HG03571 (cell line): Measurements from ENCODE around the gene ARHGAP12.
A peak's percentile ranks its signal among the peaks of the same experiment; 100 is the strongest.

Experiments
- ATAC-seq: cut with Tn5 transposase; IDR thresholded peaks from one replicate; pipeline ENCODE4 v1.9.1; 2021; ENCODE audit not compliant: unreplicated experiment

The ARHGAP12 gene

DNA sequence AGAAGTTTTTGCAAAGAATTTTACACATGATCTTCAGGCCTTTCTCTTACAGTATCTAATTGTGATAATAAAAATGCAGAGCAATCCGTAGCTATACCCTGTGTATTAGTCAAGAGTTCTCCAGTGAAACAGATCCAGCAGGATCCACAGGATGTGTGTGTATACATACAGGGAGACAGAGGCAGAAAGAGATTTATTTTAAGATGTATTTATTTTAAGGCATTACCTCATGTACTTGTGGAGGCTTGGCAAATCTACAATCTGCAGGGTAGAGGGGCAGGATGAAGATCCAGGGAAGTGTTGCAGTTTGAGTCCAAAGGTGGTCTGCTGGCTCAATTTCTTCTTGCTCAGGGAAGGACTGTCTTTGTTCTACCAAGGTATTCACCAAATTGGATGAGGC, 41.7 kb downstream of the ARHGAP12 start:
- ATAC-seq: no peak

- ATAC-seq: no peak
Measured at GRCh38 chr10:31885971-31886370, 42.7 kb downstream of the ARHGAP12 start.

GRCh38 chr10:31884386-31884785, 44.2 kb downstream of the ARHGAP12 start:
- no peak for ATAC-seq

DNA sequence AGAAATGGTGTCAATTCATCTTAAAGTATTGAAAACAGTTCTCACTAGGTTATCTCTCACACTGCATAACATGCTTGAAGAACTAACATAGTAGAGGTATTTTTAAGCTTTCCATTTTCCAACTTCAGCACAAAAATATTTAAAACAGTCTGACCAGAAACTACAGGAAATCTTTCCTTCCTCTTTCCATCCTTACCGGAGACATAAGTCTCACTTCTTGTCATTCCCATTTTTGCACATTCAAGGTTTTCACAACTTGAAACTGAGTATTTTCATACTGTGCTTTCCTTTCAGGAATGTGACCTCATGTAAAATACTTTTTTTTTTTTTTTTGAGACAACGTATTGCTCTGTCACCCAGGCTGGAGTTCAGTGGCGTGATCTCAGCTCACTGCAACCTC, 45.2 kb downstream of the ARHGAP12 start:
- ATAC-seq: no peak

DNA sequence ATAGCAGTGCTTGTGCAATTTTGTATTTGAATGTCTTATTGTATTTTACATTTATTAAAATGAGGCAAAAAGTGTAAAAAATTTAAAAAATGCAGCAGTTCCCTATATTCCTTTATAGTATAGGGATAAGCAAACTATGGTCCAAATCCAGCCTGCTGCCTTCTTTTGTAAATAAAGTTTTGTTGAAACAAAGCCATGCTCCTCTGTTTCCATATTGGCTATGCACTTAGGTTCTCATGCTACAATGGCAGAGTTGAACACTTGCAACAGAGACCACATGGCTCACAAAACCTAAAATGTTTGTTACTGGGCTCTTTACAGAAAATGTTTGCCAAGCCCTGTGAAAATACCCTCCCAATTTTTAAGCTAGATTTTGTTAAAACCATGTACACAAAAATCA, 50.1 kb downstream of the ARHGAP12 start:
- ATAC-seq: no peak

- ATAC-seq: no peak
Measured at GRCh38 chr10:31876652-31877352, 51.8 kb downstream of the ARHGAP12 start.

GRCh38 chr10:31875608-31876007, 53.0 kb downstream of the ARHGAP12 start:
- ATAC-seq: peak; percentile 78

GRCh38 chr10:31873724-31874123, 54.9 kb downstream of the ARHGAP12 start:
- no peak for ATAC-seq

DNA sequence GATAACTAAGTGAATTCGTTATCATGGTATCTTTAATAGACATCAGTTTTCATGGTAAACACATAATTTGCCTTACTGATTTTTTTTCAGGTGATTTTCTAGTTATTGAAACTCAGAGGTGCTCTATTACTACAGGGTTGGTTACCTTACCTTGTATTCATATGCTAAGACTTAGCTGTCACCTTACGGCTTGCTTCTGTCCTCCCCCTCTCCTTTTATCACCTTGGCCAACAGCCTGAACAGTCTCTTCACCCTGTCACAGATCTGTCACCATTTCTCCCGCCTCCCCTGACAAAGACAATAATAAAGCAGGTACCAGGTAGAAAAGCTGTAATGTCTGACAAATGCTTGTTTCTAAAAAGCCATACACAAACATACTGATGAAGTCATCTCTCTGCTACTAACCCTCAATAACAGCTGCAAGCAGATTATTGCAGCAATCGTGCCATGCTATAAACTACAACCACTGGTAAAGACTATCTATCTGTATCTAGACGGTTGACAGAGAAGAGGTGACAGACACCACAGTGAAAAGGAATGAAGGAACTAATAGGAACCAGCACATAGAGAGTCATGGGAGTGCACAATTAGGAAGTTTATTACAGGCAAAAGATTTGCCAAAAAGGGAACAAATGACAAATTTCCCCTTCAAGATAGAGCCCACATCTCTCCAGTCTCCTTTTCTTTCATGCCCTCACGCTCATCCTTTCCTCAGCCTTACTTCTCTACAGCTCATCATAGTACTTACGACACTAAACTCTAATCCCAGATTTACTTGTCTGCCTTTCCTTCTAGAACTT, 57.2 kb downstream of the ARHGAP12 start:
- ATAC-seq: no peak

- no peak for ATAC-seq
Measured at GRCh38 chr10:31867646-31868045, 61.0 kb downstream of the ARHGAP12 start.

GRCh38 chr10:31866118-31866670, 62.4 kb downstream of the ARHGAP12 start:
- no peak for ATAC-seq

DNA sequence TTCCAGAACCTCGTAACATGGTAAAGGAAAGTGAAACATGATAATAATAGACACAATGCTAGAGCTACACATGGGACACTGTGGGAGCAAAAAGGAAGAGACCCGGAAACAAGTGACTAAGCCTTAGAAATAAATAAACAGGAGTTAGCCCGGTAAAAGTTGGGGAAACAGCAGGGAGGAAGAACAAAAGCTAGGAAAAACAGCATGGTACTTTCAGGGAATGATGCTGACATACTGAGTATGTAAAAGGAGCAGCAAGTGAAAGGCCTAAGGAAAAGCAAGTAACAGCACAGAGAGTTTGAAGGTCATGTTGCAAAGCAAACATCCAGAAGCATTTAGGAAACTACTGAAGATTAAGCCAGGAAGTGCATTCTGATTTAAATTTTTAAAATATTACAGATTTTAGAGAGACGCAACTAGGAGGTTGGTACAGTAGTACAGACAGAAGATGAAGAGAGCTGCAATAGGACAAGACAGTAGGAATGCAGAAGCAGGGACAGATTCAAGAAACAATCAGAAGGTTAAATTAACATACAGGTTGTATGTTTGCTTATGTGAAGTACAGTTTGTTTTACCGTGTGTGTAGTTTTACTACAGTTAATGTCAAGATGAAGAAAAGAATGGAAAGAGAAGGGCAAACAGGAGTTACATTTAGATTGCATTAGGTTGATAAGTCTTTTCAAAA, 63.7 kb downstream of the ARHGAP12 start:
- ATAC-seq: no peak

DNA sequence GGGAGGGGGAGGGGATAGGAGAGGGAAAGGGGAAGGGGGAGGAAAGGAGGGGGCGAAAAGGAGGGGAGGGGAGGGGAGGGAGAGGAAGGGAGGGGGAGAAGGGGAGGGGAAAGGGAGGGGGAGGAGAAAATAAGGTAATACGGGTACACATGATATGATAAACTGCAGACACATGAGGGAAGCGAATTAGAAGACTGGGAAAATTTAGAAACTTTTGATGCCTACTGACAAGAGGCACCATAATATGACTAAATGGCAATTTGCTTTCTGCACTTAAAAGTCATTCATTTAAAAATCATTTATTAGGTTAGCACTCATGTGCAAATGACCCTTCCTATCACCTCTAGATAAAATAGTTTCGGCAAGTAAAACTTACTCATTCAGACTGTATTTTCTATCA, 73.6 kb downstream of the ARHGAP12 start:
- no peak for ATAC-seq

DNA sequence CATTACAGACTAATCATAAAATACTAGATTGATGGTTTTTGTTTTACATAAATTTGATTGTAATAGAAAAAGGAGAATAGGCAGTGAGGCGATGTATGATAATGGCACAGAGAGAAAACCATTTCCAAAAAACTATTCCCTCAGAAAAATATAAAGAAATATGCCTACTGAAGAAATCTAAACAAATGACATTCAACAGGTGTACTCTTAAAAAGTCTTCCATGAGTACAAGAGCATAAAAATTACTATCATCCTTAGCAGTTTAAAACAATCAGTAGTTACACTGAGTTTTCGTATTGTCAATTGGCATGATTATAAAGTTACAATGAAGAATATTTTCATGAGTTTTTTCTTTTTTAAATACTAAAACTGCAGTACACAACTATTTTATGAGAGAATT, 75.0 kb downstream of the ARHGAP12 start:
- ATAC-seq: no peak

DNA sequence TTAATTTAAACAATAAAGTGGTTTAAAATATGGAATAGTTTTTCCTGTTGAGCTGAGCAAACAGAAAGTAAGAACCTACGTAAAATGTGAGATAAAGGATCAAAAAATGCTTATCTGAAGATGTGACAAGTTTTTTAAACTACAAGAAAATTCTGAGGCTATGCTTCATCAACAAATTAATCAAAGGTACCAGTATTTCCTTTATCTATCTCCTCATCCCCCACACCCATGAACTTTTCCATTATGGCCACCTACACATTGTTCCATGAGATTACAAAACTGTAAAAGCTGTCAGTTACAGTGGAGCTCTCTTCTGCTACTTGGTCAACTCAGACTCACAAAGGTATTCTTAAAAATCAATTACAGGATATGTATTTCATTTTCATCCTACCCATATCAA, 77.4 kb downstream of the ARHGAP12 start:
- no peak for ATAC-seq

- ATAC-seq: no peak
Measured at GRCh38 chr10:31847515-31847914, 81.1 kb downstream of the ARHGAP12 start.

DNA sequence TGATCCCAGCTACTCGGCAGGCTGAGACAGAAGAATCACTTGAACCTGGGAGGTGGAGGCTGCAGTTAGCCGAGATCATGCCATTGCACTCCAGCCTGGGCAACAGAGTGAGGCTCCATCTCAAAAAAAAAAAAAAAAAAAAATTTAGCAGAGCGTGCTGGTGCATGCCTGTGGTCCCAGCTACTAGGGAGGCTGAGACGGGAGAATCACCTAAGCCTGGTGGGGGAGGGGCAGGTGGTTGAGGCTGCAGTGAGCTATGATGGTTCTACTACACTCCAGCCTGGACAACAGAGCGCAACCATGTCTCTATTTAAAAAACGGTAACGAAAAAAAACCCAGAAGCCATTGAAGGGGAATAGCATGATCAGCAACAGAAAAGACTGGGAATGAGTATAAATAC, 89.9 kb downstream of the ARHGAP12 start:
- ATAC-seq: no peak

- no peak for ATAC-seq
Measured at GRCh38 chr10:31838065-31838464, 90.6 kb downstream of the ARHGAP12 start.

DNA sequence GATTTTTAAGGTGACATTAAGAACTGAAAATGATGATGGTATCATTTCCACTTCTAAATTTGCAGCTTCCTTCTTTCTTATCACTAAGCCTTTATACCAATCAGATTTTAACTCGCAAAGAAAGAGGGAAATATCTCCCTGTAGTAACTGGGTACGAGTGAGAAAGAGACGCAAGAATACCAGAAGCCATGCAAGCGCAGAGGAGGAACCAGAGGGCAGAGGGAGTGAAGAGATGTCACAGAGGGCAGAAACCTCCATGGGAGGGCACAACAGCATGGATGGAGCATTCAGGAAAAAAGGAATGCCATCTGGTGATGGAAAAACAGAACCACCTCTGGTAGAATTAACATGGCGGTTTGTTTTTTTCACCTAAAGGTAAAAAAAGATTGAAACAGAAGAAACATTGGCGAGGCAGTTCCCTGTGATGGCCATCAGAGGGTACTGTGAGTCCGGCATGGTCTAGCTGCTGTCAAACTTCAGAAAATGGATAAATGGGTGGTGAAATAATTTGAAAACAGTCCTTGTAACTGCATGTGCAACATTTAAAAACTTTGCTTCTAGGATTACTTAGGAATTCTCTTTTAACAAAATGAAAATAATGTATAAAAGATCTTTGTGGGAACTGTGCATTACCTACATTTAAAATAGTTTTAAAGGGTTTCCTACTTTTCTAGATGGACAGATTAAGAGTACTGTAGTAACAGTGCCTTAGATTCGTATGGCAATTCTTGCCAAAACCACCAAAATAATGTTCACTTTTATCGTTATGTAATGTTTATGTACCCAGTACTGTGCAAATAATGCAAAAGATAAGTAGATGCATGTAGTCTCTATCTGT, 91.8 kb downstream of the ARHGAP12 start:
- no peak for ATAC-seq

GRCh38 chr10:31833753-31834152, 94.9 kb downstream of the ARHGAP12 start:
- no peak for ATAC-seq

GRCh38 chr10:31832261-31832660, 96.4 kb downstream of the ARHGAP12 start:
- ATAC-seq: no peak
